ENCODE results near the gene ARAP3. TPM values are rescaled to one million over a fixed set of nuclear protein-coding genes. Genes with fewer than 3 reads are reported as not detected.

ARAP3 gene
- total RNA-seq, 1 experiment from 2014 or later, result 27.6 TPM

- Histone ChIP-seq H3K18ac (ENCODE audit: insufficient read length, low read depth, low read length) (no peak overlapping the region), H4K5ac (ENCODE audit: insufficient read length, low read depth, low read length) (no peak overlapping the region)
Observed at GRCh38 chr5:141628175-141628788, 53.7 kb downstream of the ARAP3 start.

More at GRCh38 chr5:141628175-141628788, 53.7 kb downstream of the ARAP3 start:
- Histone ChIP-seq H2BK15ac (ENCODE audit: low read depth, low read length) (no peak overlapping the region), H3K27ac (ENCODE audit: insufficient read length, low read depth, low read length) (no peak overlapping the region), H3K23ac (ENCODE audit: insufficient read length, low read depth, low read length) (no peak overlapping the region), H4K20me1 (ENCODE audit: control insufficient read depth, insufficient read depth, insufficient read length) (no peaks in the 10 kb centered on the region), H2AK5ac (ENCODE audit: insufficient read length, low read length) (no peak overlapping the region), H2BK20ac (ENCODE audit: low read depth, low read length, poor library complexity, severe bottlenecking) (no peak overlapping the region), H2BK120ac (ENCODE audit: low read depth, low read length, poor library complexity, severe bottlenecking) (no peak overlapping the region), H3K79me1 (ENCODE audit: insufficient read depth, low read depth, low read length, poor library complexity, severe bottlenecking) (peaks cover 3% of the 10 kb centered on the region), H3K4me1 (ENCODE audit: insufficient read depth, low read length) (no peaks in the 10 kb centered on the region), H2BK5ac (ENCODE audit: insufficient read length, low read length) (no peak overlapping the region), H4K91ac (ENCODE audit: insufficient read length, low read depth, low read length) (no peak overlapping the region), H3K14ac (ENCODE audit: insufficient read depth, low read length) (no peak overlapping the region), H4K8ac (replicated peaks; ENCODE audit: insufficient read length, low read depth, low read length) (no peak overlapping the region), H2BK12ac (ENCODE audit: insufficient read length, low read depth, low read length) (no peak overlapping the region), H3K79me2 (ENCODE audit: insufficient read depth, low read length) (no peaks in the 10 kb centered on the region), H3K27me3 (ENCODE audit: insufficient read depth, low read length) (no peaks in the 10 kb centered on the region), H3K4me2 (ENCODE audit: insufficient read depth, insufficient read length, low read length) (no peak overlapping the region), H3T11ph (ENCODE audit: low read length) (no peak overlapping the region), H3K9me3 (ENCODE audit: control insufficient read depth, low read depth, low read length) (no peaks in the 10 kb centered on the region), H3K9ac (ENCODE audit: extremely low read depth, insufficient read length, low read length) (no peak overlapping the region), H3K23me2 (ENCODE audit: insufficient read length, low read depth, low read length, poor library complexity, severe bottlenecking) (no peaks in the 10 kb centered on the region), H3K4ac (ENCODE audit: low read depth, low read length) (no peak overlapping the region), H2AFZ (ENCODE audit: low read length) (no peak overlapping the region), H3K56ac (ENCODE audit: insufficient read length, low read depth, low read length) (no peak overlapping the region)
- TF ChIP-seq, protein P1, sequence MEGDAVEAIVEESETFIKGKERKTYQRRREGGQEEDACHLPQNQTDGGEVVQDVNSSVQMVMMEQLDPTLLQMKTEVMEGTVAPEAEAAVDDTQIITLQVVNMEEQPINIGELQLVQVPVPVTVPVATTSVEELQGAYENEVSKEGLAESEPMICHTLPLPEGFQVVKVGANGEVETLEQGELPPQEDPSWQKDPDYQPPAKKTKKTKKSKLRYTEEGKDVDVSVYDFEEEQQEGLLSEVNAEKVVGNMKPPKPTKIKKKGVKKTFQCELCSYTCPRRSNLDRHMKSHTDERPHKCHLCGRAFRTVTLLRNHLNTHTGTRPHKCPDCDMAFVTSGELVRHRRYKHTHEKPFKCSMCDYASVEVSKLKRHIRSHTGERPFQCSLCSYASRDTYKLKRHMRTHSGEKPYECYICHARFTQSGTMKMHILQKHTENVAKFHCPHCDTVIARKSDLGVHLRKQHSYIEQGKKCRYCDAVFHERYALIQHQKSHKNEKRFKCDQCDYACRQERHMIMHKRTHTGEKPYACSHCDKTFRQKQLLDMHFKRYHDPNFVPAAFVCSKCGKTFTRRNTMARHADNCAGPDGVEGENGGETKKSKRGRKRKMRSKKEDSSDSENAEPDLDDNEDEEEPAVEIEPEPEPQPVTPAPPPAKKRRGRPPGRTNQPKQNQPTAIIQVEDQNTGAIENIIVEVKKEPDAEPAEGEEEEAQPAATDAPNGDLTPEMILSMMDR (conservative IDR thresholded peaks at IDR 0.05), result no peak
- WGBS (ENCODE audit: extremely low coverage, insufficient read length, low lambda C conversion rate), result no CpG with 5 or more reads among the region's 6 CpGs
- no peaks in the 10 kb centered on the region for H3K27me3 Mint-ChIP-seq (ENCODE audit: low read depth)
- H3K27ac Mint-ChIP-seq, result no peak overlapping the region
- H3K9me3 Mint-ChIP-seq, result no peaks in the 10 kb centered on the region
- peaks cover 8% of the 10 kb centered on the region in 2 experiments for H3K4me1 Mint-ChIP-seq
- no peak overlapping the region for H3K4me3 Mint-ChIP-seq
- DNase-seq, result no peak
- H3K36me3 Mint-ChIP-seq (ENCODE audit: insufficient read depth in 1 of 3, low read depth in 3 of 3), result peaks cover 25 to 68% (median 67%) of the 10 kb centered on the region in 3 experiments; a peak in 6 of 7 replicates

Data from H9 (cell line).